HUES64 (cell line): Measurements from ENCODE around the gene GOLGA8A.
"Not testable (repeated sequence)": the region's sequence is repeated elsewhere in the genome, so short reads cannot be mapped to it uniquely, and the experiment has no call there.

ENCODE experiments used
- H3K27ac ChIP-seq: 2 replicates; pipeline ENCODE4 v1.7.0; 2013; ENCODE audit warnings: low read depth, low read length, inconsistent platforms
- H3K27me3 ChIP-seq: 2 replicates; pipeline ENCODE4 v1.6.1; 2013; ENCODE audit warnings: mild to moderate bottlenecking, low read length; ENCODE audit not compliant: insufficient read depth
- H3K36me3 ChIP-seq: 2 replicates; pipeline ENCODE4 v1.6.1; 2013; ENCODE audit warnings: mild to moderate bottlenecking, low read length; ENCODE audit not compliant: insufficient read depth
- H3K4me1 ChIP-seq: 2 replicates; pipeline ENCODE4 v1.6.1; 2013; ENCODE audit warnings: mild to moderate bottlenecking, low read length, moderate library complexity; ENCODE audit not compliant: insufficient read depth
- H3K4me3 ChIP-seq: 2 replicates; pipeline ENCODE4 v1.5.1; 2013; ENCODE audit warnings: mild to moderate bottlenecking, low read length, moderate library complexity
- H3K9ac ChIP-seq: 2 replicates; pipeline ENCODE4 v1.6.1; 2013; ENCODE audit warnings: mild to moderate bottlenecking, low read depth, low read length
- H3K9me3 ChIP-seq: 2 replicates; pipeline ENCODE4 v1.6.1; 2013; ENCODE audit warnings: low read depth, low read length; ENCODE audit not compliant: insufficient read depth
- WGBS: fragments of 150-250, 120-280 bp; methylation state at CpG from one replicate; pipeline ENCODE4 v1.1.7; 2013; ENCODE audit warnings: missing lambda C conversion rate; 5-methylcytosine and 5-hydroxymethylcytosine counted together

GOLGA8A gene

GRCh38 chr15:34403899-34404298 is 33.7 kb downstream of the GOLGA8A start:
- H3K27ac ChIP-seq, H3K27me3 ChIP-seq, H3K9me3 ChIP-seq, H3K9ac ChIP-seq, H3K4me1 ChIP-seq, H3K36me3 ChIP-seq, H3K4me3 ChIP-seq: not testable (repeated sequence)
- WGBS: no CpG with 5 or more reads among the region's 3 CpGs

DNA sequence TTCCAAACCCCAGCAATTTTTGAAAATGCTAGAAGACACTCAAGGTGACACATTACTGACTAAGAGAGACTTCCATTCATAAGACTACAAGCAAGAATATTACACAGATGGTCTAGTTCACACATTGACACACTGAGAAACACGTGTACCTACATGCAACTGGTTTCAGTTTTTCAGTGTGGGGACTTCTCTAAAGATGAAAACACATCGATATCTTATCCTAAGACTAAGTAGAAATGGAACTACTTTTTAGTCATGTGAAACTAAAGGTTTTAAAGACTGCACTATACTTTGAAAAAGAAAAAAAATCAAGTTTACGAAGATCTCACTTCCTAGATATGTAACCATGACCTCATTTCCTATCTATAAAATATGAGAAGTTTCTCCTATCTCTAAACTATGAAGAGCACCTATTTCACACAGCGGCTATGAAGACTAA is 34.4 kb downstream of the GOLGA8A start:
- H3K4me1 ChIP-seq, H3K27me3 ChIP-seq, H3K36me3 ChIP-seq, H3K9me3 ChIP-seq, H3K9ac ChIP-seq, H3K27ac ChIP-seq, H3K4me3 ChIP-seq: not testable (repeated sequence)
- WGBS: no CpG with 5 or more reads among the region's 4 CpGs

DNA sequence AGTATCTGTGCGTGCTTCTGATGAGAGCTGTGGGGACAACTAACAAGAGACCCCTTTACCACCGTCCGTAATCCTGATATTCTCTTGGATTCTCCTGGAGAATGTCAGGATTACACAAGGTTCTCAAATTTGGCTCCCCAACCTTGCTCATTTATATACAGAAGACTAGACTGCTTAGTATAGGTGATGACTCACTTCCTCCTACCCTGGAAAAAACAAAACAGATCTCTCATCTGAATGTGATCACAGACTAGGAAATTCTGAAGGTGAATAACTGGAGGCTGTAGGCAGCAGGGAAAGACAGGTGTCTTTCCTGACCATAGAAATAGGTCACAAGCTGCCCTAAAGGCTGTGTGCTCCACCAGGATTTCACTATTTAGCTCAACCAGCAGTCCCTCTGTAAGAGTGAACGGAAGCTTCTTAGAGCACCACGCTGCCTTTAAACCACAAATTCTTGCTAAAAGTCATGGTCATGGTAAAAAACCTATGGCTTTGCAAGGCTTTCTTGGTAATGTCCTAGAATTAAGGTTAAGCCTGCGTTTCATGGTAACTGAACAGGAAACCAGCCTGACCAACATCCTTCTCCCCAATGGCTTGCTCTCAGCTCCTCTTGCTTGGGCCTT is 39.9 kb downstream of the GOLGA8A start:
- no CpG with 5 or more reads among the region's 6 CpGs for WGBS
- not testable (repeated sequence) for H3K27me3 ChIP-seq, H3K27ac ChIP-seq, H3K4me3 ChIP-seq, H3K4me1 ChIP-seq, H3K36me3 ChIP-seq, H3K9ac ChIP-seq, H3K9me3 ChIP-seq

GRCh38 chr15:34392981-34393380 is 44.6 kb downstream of the GOLGA8A start:
- H3K36me3 ChIP-seq, H3K4me1 ChIP-seq, H3K9ac ChIP-seq, H3K4me3 ChIP-seq, H3K27me3 ChIP-seq, H3K27ac ChIP-seq, H3K9me3 ChIP-seq: not testable (repeated sequence)
- WGBS: no CpG with 5 or more reads among the region's 2 CpGs

- H3K9me3 ChIP-seq, H3K9ac ChIP-seq, H3K4me1 ChIP-seq, H3K27me3 ChIP-seq, H3K27ac ChIP-seq, H3K4me3 ChIP-seq, H3K36me3 ChIP-seq: not testable (repeated sequence)
- no CpG with 5 or more reads among the region's 16 CpGs for WGBS
These were observed 48.0 kb downstream of the GOLGA8A start for GRCh38 chr15:34389594-34390086.
